H7 (cell line): ENCODE results near the gene IL2RG. TPM values are rescaled to one million over a fixed set of nuclear protein-coding genes. Genes with fewer than 3 reads are reported as not detected.

Experiments used
- DNase-seq: peaks from one replicate; pipeline ENCODE4 v3.0.0; 2012
- H3K27me3 ChIP-seq: 2 replicates; pipeline ENCODE4 v1.6.0; 2011; ENCODE audit warnings: mild to moderate bottlenecking, low read length; ENCODE audit not compliant: control insufficient read depth, insufficient read depth
- H3K36me3 ChIP-seq: replicated peaks from 2 replicates; pipeline ENCODE4 v1.5.1; 2011; ENCODE audit warnings: low read length; ENCODE audit not compliant: control insufficient read depth, insufficient read depth
- H3K4me3 ChIP-seq: 2 replicates; pipeline ENCODE4 v1.5.1; 2011; ENCODE audit warnings: low read depth, mild to moderate bottlenecking, control low read depth, low read length, moderate library complexity; ENCODE audit not compliant: insufficient read depth
- total RNA-seq: library from RNA; depleted of rRNA; stranded (reverse); fragments of >200 nt; shearing (Covaris generic); gene quantifications from 2 replicates; pipeline ENCODE4 v1.2.3, GENCODE V29; 2014

The IL2RG gene
- total RNA-seq, 1 experiment from 2014 or later, result not detected

GRCh38 chrX:71100581-71101505 is 10.5 kb downstream of the IL2RG start:
- Histone ChIP-seq H3K27me3 (peaks cover 1% of the 10 kb centered on the region; the same call in 1 of the 2 replicates), H3K4me3 (no peak overlapping the region), H3K36me3 (no peaks in the 10 kb centered on the region; the same call in 1 of the 2 replicates)
- DNase-seq, result peak; percentile 37

DNA sequence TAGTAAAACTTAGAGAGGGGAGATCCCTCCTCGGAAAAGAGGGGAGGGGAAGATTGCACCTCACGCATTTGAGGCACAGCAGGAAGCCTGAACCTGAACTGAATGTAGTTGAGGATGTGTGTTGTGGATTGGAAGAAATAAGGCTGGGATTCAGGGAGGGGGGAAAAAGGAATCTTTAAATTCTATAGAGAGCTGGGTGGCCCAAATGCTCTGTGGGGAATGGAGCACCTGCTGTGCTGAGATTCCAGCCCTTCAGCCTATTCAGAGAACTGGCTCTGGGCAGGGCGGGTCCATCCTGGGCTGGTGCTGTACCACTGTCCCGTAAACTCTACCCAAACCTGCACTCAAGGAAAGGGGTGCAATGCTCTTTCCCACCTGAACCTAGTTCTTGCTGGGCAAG is 11.6 kb downstream of the IL2RG start:
- Histone ChIP-seq H3K36me3 (no peaks in the 10 kb centered on the region; the same call in 1 of the 2 replicates), H3K4me3 (no peak overlapping the region), H3K27me3 (peaks cover 1% of the 10 kb centered on the region; the same call in 1 of the 2 replicates)
- DNase-seq, result peak; percentile 64

DNA sequence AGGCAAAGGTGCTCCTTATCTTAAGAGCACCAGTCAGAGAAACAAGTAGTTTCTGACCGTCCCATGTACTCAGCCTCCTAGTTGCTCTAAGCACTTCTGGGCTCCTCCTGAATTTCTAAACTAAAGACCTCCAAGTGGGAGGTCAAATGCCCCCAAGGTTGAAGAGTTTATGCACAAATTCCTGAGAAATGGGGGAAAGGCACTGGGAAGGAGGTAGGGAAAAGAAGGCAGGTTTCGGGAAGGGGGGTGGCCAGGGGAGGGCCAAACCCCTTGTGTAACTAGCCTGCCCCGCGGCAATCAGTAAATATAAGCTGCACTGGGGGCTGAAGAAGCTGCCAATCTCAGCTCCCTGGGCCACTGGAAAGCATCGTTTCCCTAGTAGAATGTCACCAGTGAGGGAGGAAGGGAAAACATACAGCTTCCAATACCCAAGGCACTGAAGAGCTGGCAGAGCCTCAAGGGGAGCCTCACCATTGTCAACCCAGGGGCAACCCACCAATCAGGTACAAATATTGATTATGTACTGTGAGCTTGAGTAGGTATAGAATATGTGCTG is 12.3 kb downstream of the IL2RG start:
- H3K4me3 ChIP-seq, result peak overlapping the region; percentile 19
- H3K36me3 ChIP-seq, result no peaks in the 10 kb centered on the region; the same call in 1 of the 2 replicates
- peak; percentile 22 for DNase-seq
- H3K27me3 ChIP-seq, result peaks cover 1% of the 10 kb centered on the region; the same call in 1 of the 2 replicates

- DNase-seq, result peak; percentile 35
- Histone ChIP-seq H3K27me3 (peaks cover 1% of the 10 kb centered on the region; the same call in 1 of the 2 replicates), H3K4me3 (no peak overlapping the region), H3K36me3 (no peaks in the 10 kb centered on the region; the same call in 1 of the 2 replicates)
These were observed 13.1 kb downstream of the IL2RG start for GRCh38 chrX:71098302-71098701.

- H3K36me3 ChIP-seq, result no peaks in the 10 kb centered on the region; the same call in 1 of the 2 replicates
- H3K4me3 ChIP-seq, result peak overlapping the region; percentile 66
- peaks cover 1% of the 10 kb centered on the region; the same call in 1 of the 2 replicates for H3K27me3 ChIP-seq
- no peak for DNase-seq
These were observed 14.7 kb downstream of the IL2RG start for GRCh38 chrX:71096760-71097032.

GRCh38 chrX:71095981-71096759 is 15.2 kb downstream of the IL2RG start:
- H3K27me3 ChIP-seq, result peaks cover 1% of the 10 kb centered on the region; the same call in 1 of the 2 replicates
- peak; percentile 87 for DNase-seq
- peak overlapping the region; percentile 66 for H3K4me3 ChIP-seq
- no peaks in the 10 kb centered on the region for H3K36me3 ChIP-seq

GRCh38 chrX:71095555-71095980 is 15.8 kb downstream of the IL2RG start, which contains the start of gene FOXO4:
Gene FOXO4, plus strand, starts transcription at chrX:71095851. Its CDS starts 678 bp downstream, at chrX:71096529.
- peak within 1 kb of the TSS; percentile 66 for H3K4me3 ChIP-seq
- no peak for DNase-seq

DNA sequence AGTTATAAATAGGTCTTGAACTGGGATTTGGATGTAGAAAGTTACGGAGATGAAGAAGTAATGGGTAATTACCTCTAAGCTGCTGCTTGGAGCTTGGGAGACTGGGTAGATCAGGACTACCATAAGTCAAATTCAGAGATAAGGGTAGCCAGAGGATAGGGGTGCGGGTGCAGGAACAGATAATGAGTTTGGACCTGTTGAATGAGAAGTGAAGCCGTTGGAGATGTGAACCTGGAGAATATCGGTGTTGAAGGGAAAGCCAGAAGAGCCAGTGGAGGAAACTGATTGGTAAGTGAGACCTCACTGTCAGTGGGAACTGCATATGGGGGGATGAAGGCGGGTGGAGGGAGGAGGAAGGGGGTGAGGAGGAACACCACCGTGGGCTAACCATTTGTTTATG is 16.3 kb downstream of the IL2RG start:
- no peaks in the 10 kb centered on the region for H3K36me3 ChIP-seq
- H3K4me3 ChIP-seq, result peak overlapping the region; percentile 57
- peak; percentile 7 for DNase-seq
- peaks cover 1% of the 10 kb centered on the region; the same call in 1 of the 2 replicates for H3K27me3 ChIP-seq

More at GRCh38 chrX:71095555-71095980, 15.8 kb downstream of the IL2RG start, which contains the start of gene FOXO4:
- Histone ChIP-seq H3K36me3 (no peaks in the 10 kb centered on the region), H3K27me3 (peaks cover 1% of the 10 kb centered on the region; the same call in 1 of the 2 replicates)

- H3K4me3 ChIP-seq, result no peak overlapping the region
These were observed 20.1 kb downstream of the IL2RG start for GRCh38 chrX:71091263-71091662.

GRCh38 chrX:71085900-71086299 is 25.5 kb downstream of the IL2RG start:
- no peak for DNase-seq
- no peaks in the 10 kb centered on the region for H3K27me3 ChIP-seq
- H3K36me3 ChIP-seq, result no peaks in the 10 kb centered on the region
- H3K4me3 ChIP-seq, result no peak overlapping the region

More at GRCh38 chrX:71091263-71091662, 20.1 kb downstream of the IL2RG start:
- Histone ChIP-seq H3K36me3 (no peaks in the 10 kb centered on the region), H3K27me3 (no peaks in the 10 kb centered on the region)
- no peak for DNase-seq

DNA sequence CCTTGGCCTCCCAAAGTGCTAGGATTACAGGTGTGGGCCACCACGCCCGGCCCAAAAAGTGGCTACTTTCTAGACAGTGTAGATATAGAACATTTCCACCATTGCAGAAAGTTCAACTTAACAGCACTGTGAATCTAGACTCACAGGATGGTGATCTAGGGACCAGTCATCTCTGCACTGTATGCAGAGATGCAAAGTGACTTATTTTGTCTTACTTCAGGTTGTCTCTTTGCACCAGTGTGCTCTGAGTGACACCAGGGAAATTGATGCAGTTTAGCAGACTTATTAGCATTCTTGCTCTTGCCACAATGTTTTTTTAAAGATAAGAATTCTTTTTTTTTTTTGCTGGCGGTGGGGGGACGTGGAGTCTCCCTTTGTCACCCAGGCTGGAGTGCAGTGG is 28.6 kb downstream of the IL2RG start:
- DNase-seq, result no peak
- no peaks in the 10 kb centered on the region for H3K36me3 ChIP-seq
- no peak overlapping the region for H3K4me3 ChIP-seq
- H3K27me3 ChIP-seq, result no peaks in the 10 kb centered on the region

- Histone ChIP-seq H3K4me3 (no peak overlapping the region), H3K27me3 (no peaks in the 10 kb centered on the region), H3K36me3 (no peaks in the 10 kb centered on the region)
- no peak for DNase-seq
These were observed 29.2 kb downstream of the IL2RG start for GRCh38 chrX:71082124-71082647.

- Histone ChIP-seq H3K4me3 (no peak overlapping the region), H3K27me3 (no peaks in the 10 kb centered on the region), H3K36me3 (no peaks in the 10 kb centered on the region)
- DNase-seq, result no peak
These were observed 29.9 kb downstream of the IL2RG start for GRCh38 chrX:71081330-71082123.
